ENCODE measurements around the gene GPRIN3.
A peak's percentile ranks its signal among the peaks of the same experiment; 100 is the strongest.

GPRIN3 gene

GRCh38 chr4:89253935-89254334, 53.7 kb downstream of the GPRIN3 start:
- no peaks in the 10 kb centered on the region for H3K27me3 ChIP-seq (ENCODE audit: control insufficient read depth in 1 of 2, insufficient read depth in 2 of 2, low read length in 2 of 2)
- peak overlapping the region in 1 of 2 donors; percentile 33 for H3K4me3 ChIP-seq (ENCODE audit: low read depth in 1 of 2, low read length in 2 of 2)
- H3K4me1 ChIP-seq (ENCODE audit: control insufficient read depth in 1 of 2, insufficient read depth in 2 of 2, low read length in 2 of 2), result peaks cover 16 to 50% of the 10 kb centered on the region in 2 donors
- H3K27ac ChIP-seq (ENCODE audit: low read depth, low read length), result peak overlapping the region; percentile 22
- H3K36me3 ChIP-seq (ENCODE audit: control insufficient read depth in 1 of 2, insufficient read depth in 2 of 2, low read length in 2 of 2), result peaks cover 0 to 4% of the 10 kb centered on the region in 2 donors
- H3K9me3 ChIP-seq (ENCODE audit: control insufficient read depth in 1 of 2, low read length in 2 of 2), result no peaks in the 10 kb centered on the region
- H3K9ac ChIP-seq (ENCODE audit: low read depth in 1 of 2, low read length in 2 of 2), result no peak overlapping the region

GRCh38 chr4:89253311-89253710, 54.3 kb downstream of the GPRIN3 start:
- no peak overlapping the region for H3K27ac ChIP-seq (ENCODE audit: low read depth, low read length)
- H3K4me1 ChIP-seq (ENCODE audit: control insufficient read depth in 1 of 2, insufficient read depth in 2 of 2, low read length in 2 of 2), result peaks cover 20 to 56% of the 10 kb centered on the region in 2 donors
- peak overlapping the region; percentile 19 to 27 for H3K9ac ChIP-seq (ENCODE audit: low read depth in 1 of 2, low read length in 2 of 2)
- no peaks in the 10 kb centered on the region for H3K9me3 ChIP-seq (ENCODE audit: control insufficient read depth in 1 of 2, low read length in 2 of 2)
- peak overlapping the region; percentile 17 to 33 for H3K4me3 ChIP-seq (ENCODE audit: low read depth in 1 of 2, low read length in 2 of 2)
- H3K36me3 ChIP-seq (ENCODE audit: control insufficient read depth in 1 of 2, insufficient read depth in 2 of 2, low read length in 2 of 2), result peaks cover 0 to 4% of the 10 kb centered on the region in 2 donors
- no peaks in the 10 kb centered on the region for H3K27me3 ChIP-seq (ENCODE audit: control insufficient read depth in 1 of 2, insufficient read depth in 2 of 2, low read length in 2 of 2)

GRCh38 chr4:89251396-89251795, 56.2 kb downstream of the GPRIN3 start:
- H3K27me3 ChIP-seq (ENCODE audit: control insufficient read depth in 1 of 2, insufficient read depth in 2 of 2, low read length in 2 of 2), result no peaks in the 10 kb centered on the region
- H3K4me3 ChIP-seq (ENCODE audit: low read depth in 1 of 2, low read length in 2 of 2), result no peak overlapping the region
- peaks cover 0 to 4% of the 10 kb centered on the region in 2 donors for H3K36me3 ChIP-seq (ENCODE audit: control insufficient read depth in 1 of 2, insufficient read depth in 2 of 2, low read length in 2 of 2)
- peaks cover 28 to 49% of the 10 kb centered on the region in 2 donors for H3K4me1 ChIP-seq (ENCODE audit: control insufficient read depth in 1 of 2, insufficient read depth in 2 of 2, low read length in 2 of 2)
- H3K27ac ChIP-seq (ENCODE audit: low read depth, low read length), result no peak overlapping the region
- H3K9ac ChIP-seq (ENCODE audit: low read depth in 1 of 2, low read length in 2 of 2), result no peak overlapping the region
- no peaks in the 10 kb centered on the region for H3K9me3 ChIP-seq (ENCODE audit: control insufficient read depth in 1 of 2, low read length in 2 of 2)

- Histone ChIP-seq H3K4me1 (ENCODE audit: control insufficient read depth in 1 of 2, insufficient read depth in 2 of 2, low read length in 2 of 2) (peaks cover 28 to 44% of the 10 kb centered on the region in 2 donors), H3K27ac (ENCODE audit: low read depth, low read length) (no peak overlapping the region), H3K4me3 (ENCODE audit: low read depth in 1 of 2, low read length in 2 of 2) (peak overlapping the region; percentile 46 to 62), H3K9ac (ENCODE audit: low read depth in 1 of 2, low read length in 2 of 2) (peak overlapping the region; percentile 48 to 71), H3K36me3 (ENCODE audit: control insufficient read depth in 1 of 2, insufficient read depth in 2 of 2, low read length in 2 of 2) (peaks cover 0 to 4% of the 10 kb centered on the region in 2 donors), H3K27me3 (ENCODE audit: control insufficient read depth in 1 of 2, insufficient read depth in 2 of 2, low read length in 2 of 2) (no peaks in the 10 kb centered on the region), H3K9me3 (ENCODE audit: control insufficient read depth in 1 of 2, low read length in 2 of 2) (no peaks in the 10 kb centered on the region)
Observed at GRCh38 chr4:89249716-89250361, 57.8 kb downstream of the GPRIN3 start.

- H3K9me3 ChIP-seq (ENCODE audit: control insufficient read depth in 1 of 2, low read length in 2 of 2), result no peaks in the 10 kb centered on the region
- H3K27ac ChIP-seq (ENCODE audit: low read depth, low read length), result peak overlapping the region; percentile 53
- H3K27me3 ChIP-seq (ENCODE audit: control insufficient read depth in 1 of 2, insufficient read depth in 2 of 2, low read length in 2 of 2), result no peaks in the 10 kb centered on the region
- peak overlapping the region; percentile 48 to 71 for H3K9ac ChIP-seq (ENCODE audit: low read depth in 1 of 2, low read length in 2 of 2)
- peaks cover 28 to 44% of the 10 kb centered on the region in 2 donors for H3K4me1 ChIP-seq (ENCODE audit: control insufficient read depth in 1 of 2, insufficient read depth in 2 of 2, low read length in 2 of 2)
- peaks cover 0 to 4% of the 10 kb centered on the region in 2 donors for H3K36me3 ChIP-seq (ENCODE audit: control insufficient read depth in 1 of 2, insufficient read depth in 2 of 2, low read length in 2 of 2)
- peak overlapping the region; percentile 46 to 62 for H3K4me3 ChIP-seq (ENCODE audit: low read depth in 1 of 2, low read length in 2 of 2)
Observed at GRCh38 chr4:89249313-89249712, 58.3 kb downstream of the GPRIN3 start.

- peak overlapping the region; percentile 46 to 62 for H3K4me3 ChIP-seq (ENCODE audit: low read depth in 1 of 2, low read length in 2 of 2)
- H3K27me3 ChIP-seq (ENCODE audit: control insufficient read depth in 1 of 2, insufficient read depth in 2 of 2, low read length in 2 of 2), result no peaks in the 10 kb centered on the region
- no peaks in the 10 kb centered on the region for H3K9me3 ChIP-seq (ENCODE audit: control insufficient read depth in 1 of 2, low read length in 2 of 2)
- peaks cover 27 to 44% of the 10 kb centered on the region in 2 donors for H3K4me1 ChIP-seq (ENCODE audit: control insufficient read depth in 1 of 2, insufficient read depth in 2 of 2, low read length in 2 of 2)
- peaks cover 0 to 4% of the 10 kb centered on the region in 2 donors for H3K36me3 ChIP-seq (ENCODE audit: control insufficient read depth in 1 of 2, insufficient read depth in 2 of 2, low read length in 2 of 2)
- H3K9ac ChIP-seq (ENCODE audit: low read depth in 1 of 2, low read length in 2 of 2), result peak overlapping the region; percentile 48 to 71
- H3K27ac ChIP-seq (ENCODE audit: low read depth, low read length), result peak overlapping the region; percentile 53
Observed at GRCh38 chr4:89248879-89249281, 58.7 kb downstream of the GPRIN3 start.

GRCh38 chr4:89247951-89248350, 59.6 kb downstream of the GPRIN3 start:
- Histone ChIP-seq H3K9ac (ENCODE audit: low read depth in 1 of 2, low read length in 2 of 2) (peak overlapping the region; percentile 27 to 71), H3K27ac (ENCODE audit: low read depth, low read length) (no peak overlapping the region), H3K27me3 (ENCODE audit: control insufficient read depth in 1 of 2, insufficient read depth in 2 of 2, low read length in 2 of 2) (no peaks in the 10 kb centered on the region), H3K36me3 (ENCODE audit: control insufficient read depth in 1 of 2, insufficient read depth in 2 of 2, low read length in 2 of 2) (peaks cover 0 to 4% of the 10 kb centered on the region in 2 donors), H3K4me1 (ENCODE audit: control insufficient read depth in 1 of 2, insufficient read depth in 2 of 2, low read length in 2 of 2) (peaks cover 28 to 47% of the 10 kb centered on the region in 2 donors), H3K9me3 (ENCODE audit: control insufficient read depth in 1 of 2, low read length in 2 of 2) (no peaks in the 10 kb centered on the region), H3K4me3 (ENCODE audit: low read depth in 1 of 2, low read length in 2 of 2) (peak overlapping the region; percentile 6 to 62)

GRCh38 chr4:89245459-89245858, 62.1 kb downstream of the GPRIN3 start:
- Histone ChIP-seq H3K36me3 (ENCODE audit: control insufficient read depth in 1 of 2, insufficient read depth in 2 of 2, low read length in 2 of 2) (peaks cover 0 to 4% of the 10 kb centered on the region in 2 donors), H3K27me3 (ENCODE audit: control insufficient read depth in 1 of 2, insufficient read depth in 2 of 2, low read length in 2 of 2) (no peaks in the 10 kb centered on the region), H3K9me3 (ENCODE audit: control insufficient read depth in 1 of 2, low read length in 2 of 2) (no peaks in the 10 kb centered on the region), H3K4me3 (ENCODE audit: low read depth in 1 of 2, low read length in 2 of 2) (no peak overlapping the region), H3K4me1 (ENCODE audit: control insufficient read depth in 1 of 2, insufficient read depth in 2 of 2, low read length in 2 of 2) (peaks cover 31 to 32% of the 10 kb centered on the region in 2 donors), H3K27ac (ENCODE audit: low read depth, low read length) (no peak overlapping the region), H3K9ac (ENCODE audit: low read depth in 1 of 2, low read length in 2 of 2) (no peak overlapping the region)

GRCh38 chr4:89243733-89244252, 63.8 kb downstream of the GPRIN3 start:
- no peak overlapping the region for H3K9ac ChIP-seq (ENCODE audit: low read depth in 1 of 2, low read length in 2 of 2)
- peaks cover 21 to 26% of the 10 kb centered on the region in 2 donors for H3K4me1 ChIP-seq (ENCODE audit: control insufficient read depth in 1 of 2, insufficient read depth in 2 of 2, low read length in 2 of 2)
- H3K27me3 ChIP-seq (ENCODE audit: control insufficient read depth in 1 of 2, insufficient read depth in 2 of 2, low read length in 2 of 2), result no peaks in the 10 kb centered on the region
- no peaks in the 10 kb centered on the region for H3K9me3 ChIP-seq (ENCODE audit: control insufficient read depth in 1 of 2, low read length in 2 of 2)
- no peaks in the 10 kb centered on the region for H3K36me3 ChIP-seq (ENCODE audit: control insufficient read depth in 1 of 2, insufficient read depth in 2 of 2, low read length in 2 of 2)
- H3K27ac ChIP-seq (ENCODE audit: low read depth, low read length), result no peak overlapping the region
- no peak overlapping the region for H3K4me3 ChIP-seq (ENCODE audit: low read depth in 1 of 2, low read length in 2 of 2)

- no peak overlapping the region for H3K27ac ChIP-seq (ENCODE audit: low read depth, low read length)
- no peaks in the 10 kb centered on the region for H3K9me3 ChIP-seq (ENCODE audit: control insufficient read depth in 1 of 2, low read length in 2 of 2)
- H3K27me3 ChIP-seq (ENCODE audit: control insufficient read depth in 1 of 2, insufficient read depth in 2 of 2, low read length in 2 of 2), result no peaks in the 10 kb centered on the region
- peaks cover 16 to 19% of the 10 kb centered on the region in 2 donors for H3K4me1 ChIP-seq (ENCODE audit: control insufficient read depth in 1 of 2, insufficient read depth in 2 of 2, low read length in 2 of 2)
- no peak overlapping the region for H3K4me3 ChIP-seq (ENCODE audit: low read depth in 1 of 2, low read length in 2 of 2)
- H3K9ac ChIP-seq (ENCODE audit: low read depth in 1 of 2, low read length in 2 of 2), result no peak overlapping the region
- no peaks in the 10 kb centered on the region for H3K36me3 ChIP-seq (ENCODE audit: control insufficient read depth in 1 of 2, insufficient read depth in 2 of 2, low read length in 2 of 2)
Observed at GRCh38 chr4:89242864-89243732, 64.5 kb downstream of the GPRIN3 start.
